Spleen (tissue), 11 donors: Measurements from ENCODE around the gene C20orf96. TPM values are rescaled to one million over a fixed set of nuclear protein-coding genes. Genes with fewer than 3 reads are reported as not detected.

ENCODE experiments used
- DNase-seq: peaks from one replicate; pipeline ENCODE4 v3.0.0-alpha.2; 2020
- H3K27ac ChIP-seq, 8 donors: fragments of 200-600 bp; sonication (generic) in 7 of 8; 1 replicate in 4 of 8; 2 replicates in 4 of 8; pipeline versions ENCODE4 v1.5.0 to v1.8.0; 2016 to 2021; ENCODE audit warnings: inconsistent platforms in 4 of 8, mild to moderate bottlenecking in 4 of 8, moderate library complexity in 1 of 8
- H3K27me3 ChIP-seq, 7 donors: fragments of 200-600 bp; sonication (generic) in 6 of 7; replicated peaks in 1 of 7; 1 replicate in 4 of 7; 2 replicates in 3 of 7; pipeline versions ENCODE4 v1.5.0 to v1.8.0; 2016 to 2021; ENCODE audit warnings: inconsistent platforms in 3 of 7, mild to moderate bottlenecking in 1 of 7
- H3K36me3 ChIP-seq, 6 donors: fragments of 200-600 bp; sonication (generic) in 5 of 6; 1 replicate in 4 of 6; 2 replicates in 2 of 6; pipeline versions ENCODE4 v1.5.0 to v1.8.0; 2016 to 2021; ENCODE audit warnings: inconsistent platforms in 2 of 6
- H3K4me1 ChIP-seq, 6 donors: fragments of 200-600 bp; sonication (generic) in 5 of 6; 1 replicate in 3 of 6; 2 replicates in 3 of 6; pipeline versions ENCODE4 v1.5.0 to v1.8.0; 2016 to 2021; ENCODE audit warnings: inconsistent platforms in 3 of 6
- H3K4me3 ChIP-seq, 8 donors: fragments of 200-600 bp; sonication (generic) in 7 of 8; 1 replicate in 4 of 8; 2 replicates in 4 of 8; pipeline versions ENCODE4 v1.5.0 to v1.8.0; 2016 to 2021; ENCODE audit warnings: inconsistent platforms in 4 of 8, mild to moderate bottlenecking in 4 of 8, moderate library complexity in 2 of 8
- H3K9me3 ChIP-seq, 8 donors: fragments of 200-600 bp; sonication (generic) in 7 of 8; 1 replicate in 4 of 8; 2 replicates in 4 of 8; pipeline versions ENCODE4 v1.5.0 to v1.8.0; 2016 to 2021; ENCODE audit warnings: inconsistent platforms in 4 of 8
- CTCF ChIP-seq, 11 experiments: fragments of 200-600 bp in 7 of 11; fragments of 450-650 bp in 4 of 11; sonication (generic) in 4 of 11; IDR thresholded peaks in 8 of 11; conservative IDR thresholded peaks in 3 of 11; 1 replicate in 7 of 11; 2 replicates in 4 of 11; pipeline versions ENCODE4 v1.4.0 to v1.8.0; 2016 to 2021; ENCODE audit warnings: antibody characterized with exemption in 11 of 11, inconsistent platforms in 4 of 11, mild to moderate bottlenecking in 1 of 11
- POLR2A ChIP-seq, 3 donors: fragments of 450-650 bp; IDR thresholded peaks; one replicate each; pipeline ENCODE4 v1.5.1; 2017; ENCODE audit warnings: antibody characterized with exemption in 3 of 3, mild to moderate bottlenecking in 1 of 3
- POLR2AphosphoS5 ChIP-seq, 3 donors: sonication (generic); formaldehyde crosslinking; IDR thresholded peaks; one replicate each; pipeline ENCODE4 v1.5.1; 2017; ENCODE audit warnings: antibody characterized with exemption in 3 of 3
- WGBS, 5 donors: extraction: QIAGEN DNeasy Blood & Tissue Kit in 3 of 5; methylation state at CpG; one replicate each; pipeline versions ENCODE4 v1.1.5 to v1.1.7; 2013 to 2018; 5-methylcytosine and 5-hydroxymethylcytosine counted together
- intact Hi-C: fragments of 100-400 bp; cut with DNase I; formaldehyde crosslinking; loops from one replicate; pipeline ENCODE4 v1.15.0; 2023; ENCODE audit warnings: low total_unique reads
- polyA plus RNA-seq, 3 donors: library from polyadenylated mRNA; stranded (reverse); fragments of 200-250 nt; gene quantifications; one replicate each; pipeline ENCODE4 v1.2.1, GENCODE V29; 2013
- total RNA-seq, 7 donors: library from RNA; depleted of rRNA in 3 of 7; stranded (reverse); fragments of >200 nt in 3 of 7; fragmentation: NEBNext Ultra II Directional in 4 of 7; extraction: Animal tissue kit (Norgen Biotek cat#: 25700) in 4 of 7; gene quantifications; one replicate each; pipeline versions ENCODE4 v1.1.0 to v1.2.1, GENCODE V29; 2016 to 2021
- donor health status: healthy with polysubstance abuse.
- donor health status: DM: no; HTN: no; CAD: no; lungs with moderate emphysema.
- donor health status: DM: no; HTN: no; CAD: no.
- donor health status: Bipolar disorder and iron deficiency.
- donor health status: healthy.
- donor health status: DM: no; HTN: no; CAD: no.
- donor health status: DM: yes; HTN: yes; CAD: no.

Gene C20orf96
- total and polyA plus RNA-seq, 10 donors = 2.3 to 10.4 (median 6.2) TPM

- intact Hi-C loops = loop anchor here (5.0 kb wide), 2 partner anchors 38 to 118 kb away; no protein-coding TSS in a partner anchor
- DNase-seq = peak; percentile 100
- peaks cover 0 to 14% (median 0%) of the 10 kb centered on the region in 7 donors for H3K27me3 ChIP-seq
- WGBS, 5 donors = 0 to 2% (median 0%) methylated on average over 15 to 106 of the region's 106 CpGs
- TF ChIP-seq CTCF (IDR thresholded peaks at IDR 0.05 in 8 of 11, conservative IDR thresholded peaks at IDR 0.05 in 3 of 11) (no peak), POLR2A (IDR thresholded peaks at IDR 0.05) (peak in 2 of 3 donors; percentile 25 to 45), POLR2AphosphoS5 (IDR thresholded peaks at IDR 0.05) (peak; percentile 77 to 85 (median 79))
- H3K36me3 ChIP-seq = no peaks in the 10 kb centered on the region
- H3K4me1 ChIP-seq = peaks cover 10 to 62% (median 52%) of the 10 kb centered on the region in 6 donors
- peak within 1 kb of the TSS; percentile 90 to 98 (median 94) for H3K27ac ChIP-seq
- H3K4me3 ChIP-seq = peak within 1 kb of the TSS; percentile 72 to 94 (median 80)
- H3K9me3 ChIP-seq = no peaks in the 10 kb centered on the region
Measured at GRCh38 chr20:325045-325888, 34.7 kb upstream of the C20orf96 start, which contains the start of gene SOX12. Gene SOX12 (plus strand): TSS chr20:325552. CDS start chr20:325925, 373 bp downstream.

GRCh38 chr20:324177-325044, 33.9 kb upstream of the C20orf96 start:
- Histone ChIP-seq H3K27ac (peak overlapping the region; percentile 90 to 98 (median 94)), H3K36me3 (no peaks in the 10 kb centered on the region), H3K27me3 (peaks cover 0 to 14% (median 0%) of the 10 kb centered on the region in 7 donors), H3K4me1 (peaks cover 3 to 54% (median 44%) of the 10 kb centered on the region in 6 donors), H3K4me3 (peak overlapping the region; percentile 69 to 94 (median 78)), H3K9me3 (no peaks in the 10 kb centered on the region)
- 0 to 2% (median 1%) methylated on average over 42 to 69 of the region's 69 CpGs for WGBS, 5 donors
- TF ChIP-seq CTCF (IDR thresholded peaks at IDR 0.05 in 8 of 11, conservative IDR thresholded peaks at IDR 0.05 in 3 of 11) = peak in 9 of 11 experiments; percentile 9 to 57 (median 44)
- TF ChIP-seq POLR2AphosphoS5 (IDR thresholded peaks at IDR 0.05) = peak; percentile 84 to 91 (median 88)
- TF ChIP-seq POLR2A (IDR thresholded peaks at IDR 0.05) = peak in 1 of 3 donors; percentile 7
- intact Hi-C loops = loop anchor here (5.0 kb wide), 2 partner anchors 37 to 117 kb away; no protein-coding TSS in a partner anchor
- DNase-seq = peak; percentile 97

- H3K27ac ChIP-seq = no peak overlapping the region
- no peaks in the 10 kb centered on the region for H3K4me1 ChIP-seq
- H3K36me3 ChIP-seq = no peaks in the 10 kb centered on the region
- no peak overlapping the region for H3K4me3 ChIP-seq
- intact Hi-C loops = no loop called here
- DNase-seq = peak; percentile 10
- 89 to 95% (median 90%) methylated on average over 2 of the region's 2 CpGs for WGBS, 5 donors
- no peaks in the 10 kb centered on the region for H3K27me3 ChIP-seq
- TF ChIP-seq CTCF (IDR thresholded peaks at IDR 0.05 in 8 of 11, conservative IDR thresholded peaks at IDR 0.05 in 3 of 11) = no peak
- no peaks in the 10 kb centered on the region for H3K9me3 ChIP-seq
Measured at GRCh38 chr20:316316-317068, 25.9 kb upstream of the C20orf96 start.
